DND-41 (cell line): Measurements from ENCODE around the gene CPA4.

Source experiments
- ATAC-seq: fragments of 200-7000 bp; cut with Tn5 transposase; 3 replicates; pipeline ENCODE4 v1.9.1; 2021; ENCODE audit warnings: low read depth; ENCODE audit not compliant: insufficient read depth
- DNase-seq: peaks from one replicate; pipeline ENCODE4 v3.0.0-alpha.2; 2020
- H2AFZ ChIP-seq: 2 replicates; pipeline ENCODE4 v1.6.0; 2012; ENCODE audit warnings: low read depth, low read length
- H3K27ac ChIP-seq: 2 replicates; pipeline ENCODE4 v1.5.1; 2012; ENCODE audit warnings: low read length, inconsistent platforms
- H3K27me3 ChIP-seq: fragments of 200-600 bp; sonication (generic); 2 replicates; pipeline ENCODE4 v1.6.0; 2012; ENCODE audit warnings: low read length, mild to moderate bottlenecking, inconsistent platforms; ENCODE audit not compliant: insufficient read depth, poor library complexity
- H3K36me3 ChIP-seq: 2 replicates; pipeline ENCODE4 v1.5.1; 2012; ENCODE audit warnings: low read length, inconsistent platforms; ENCODE audit not compliant: insufficient read depth
- H3K4me1 ChIP-seq: 2 replicates; pipeline ENCODE4 v1.5.1; 2012; ENCODE audit warnings: mild to moderate bottlenecking, low read length; ENCODE audit not compliant: insufficient read depth
- H3K4me2 ChIP-seq: 2 replicates; pipeline ENCODE4 v1.6.0; 2012; ENCODE audit warnings: mild to moderate bottlenecking, moderate library complexity, low read length, inconsistent platforms; ENCODE audit not compliant: insufficient read depth
- H3K4me3 ChIP-seq, 2 experiments: fragments of 200-600 bp in 1 of 2; shearing (Covaris generic) in 1 of 2; 2 replicates each; pipeline ENCODE4 v1.5.1; 2012 to 2016; ENCODE audit warnings: inconsistent platforms in 2 of 2, low read length in 2 of 2, mild to moderate bottlenecking in 2 of 2, low read depth in 1 of 2, moderate library complexity in 1 of 2
- H3K79me2 ChIP-seq: 2 replicates; pipeline ENCODE4 v1.6.0; 2012; ENCODE audit warnings: low read length, inconsistent platforms; ENCODE audit not compliant: insufficient read depth
- H3K9ac ChIP-seq: 2 replicates; pipeline ENCODE4 v1.6.0; 2012; ENCODE audit warnings: low read depth, mild to moderate bottlenecking, inconsistent platforms, low read length, moderate library complexity
- H3K9me3 ChIP-seq: 2 replicates; pipeline ENCODE4 v1.5.1; 2012; ENCODE audit warnings: low read length, moderate library complexity, mild to moderate bottlenecking, inconsistent platforms; ENCODE audit not compliant: insufficient read depth, severe bottlenecking
- H4K20me1 ChIP-seq: 2 replicates; pipeline ENCODE4 v1.6.0; 2012; ENCODE audit warnings: low read length; ENCODE audit not compliant: insufficient read depth
- CTCF ChIP-seq: IDR thresholded peaks from 2 replicates; pipeline ENCODE4 v1.5.1; 2012; ENCODE audit warnings: borderline replicate concordance, low read length, moderate library complexity, mild to moderate bottlenecking; ENCODE audit not compliant: poor library complexity, severe bottlenecking; ENCODE audit errors: extremely low read depth
- EZH2 ChIP-seq: IDR thresholded peaks from 3 replicates; pipeline ENCODE4 v1.6.1; 2012; ENCODE audit warnings: borderline replicate concordance, low read depth, mild to moderate bottlenecking, moderate library complexity, low read length, inconsistent platforms; ENCODE audit not compliant: severe bottlenecking

Gene CPA4

GRCh38 chr7:130366564-130366963, 73.6 kb downstream of the CPA4 start:
- no peak for TF ChIP-seq CTCF
- no peak for TF ChIP-seq EZH2
- Histone ChIP-seq H3K36me3 (no peaks in the 10 kb centered on the region), H3K27me3 (no peaks in the 10 kb centered on the region), H3K79me2 (no peaks in the 10 kb centered on the region), H3K4me1 (no peaks in the 10 kb centered on the region), H3K27ac (no peak overlapping the region), H3K9ac (no peak overlapping the region), H3K9me3 (no peaks in the 10 kb centered on the region), H3K4me2 (no peak overlapping the region), H3K4me3 (no peak overlapping the region), H4K20me1 (no peaks in the 10 kb centered on the region), H2AFZ (no peak overlapping the region)
- DNase-seq: no peak
- no peak for ATAC-seq

GRCh38 chr7:130367088-130367755, 74.3 kb downstream of the CPA4 start:
- H3K4me3 ChIP-seq: no peak overlapping the region
- no peak overlapping the region for H3K27ac ChIP-seq
- H3K9ac ChIP-seq: no peak overlapping the region
- DNase-seq (no peak), ATAC-seq (no peak)
- TF ChIP-seq CTCF (no peak), EZH2 (no peak)
- H3K36me3 ChIP-seq: no peaks in the 10 kb centered on the region
- no peaks in the 10 kb centered on the region for H3K4me1 ChIP-seq
- no peak overlapping the region for H2AFZ ChIP-seq
- no peaks in the 10 kb centered on the region for H3K79me2 ChIP-seq
- H3K27me3 ChIP-seq: no peaks in the 10 kb centered on the region
- H3K4me2 ChIP-seq: no peak overlapping the region
- H3K9me3 ChIP-seq: no peaks in the 10 kb centered on the region
- H4K20me1 ChIP-seq: no peaks in the 10 kb centered on the region

- Histone ChIP-seq H3K9me3 (no peaks in the 10 kb centered on the region), H3K27ac (no peak overlapping the region), H3K4me1 (no peaks in the 10 kb centered on the region), H3K79me2 (no peaks in the 10 kb centered on the region), H3K9ac (no peak overlapping the region), H3K4me2 (no peak overlapping the region), H4K20me1 (no peaks in the 10 kb centered on the region), H3K27me3 (no peaks in the 10 kb centered on the region), H2AFZ (no peak overlapping the region), H3K36me3 (no peaks in the 10 kb centered on the region), H3K4me3 (no peak overlapping the region)
- no peak for DNase-seq
- ATAC-seq: no peak
- TF ChIP-seq EZH2: no peak
- TF ChIP-seq CTCF: no peak
Measured at GRCh38 chr7:130367836-130368746, 75.1 kb downstream of the CPA4 start.
